NCI-H748 (cell line): ENCODE measurements around the gene NAV2.

Source experiments
- DNase-seq: peaks from one replicate; lab custom pipeline; 2025; ENCODE audit not compliant: unreplicated experiment; lab: John Stamatoyannopoulos, UW

The NAV2 gene

DNA sequence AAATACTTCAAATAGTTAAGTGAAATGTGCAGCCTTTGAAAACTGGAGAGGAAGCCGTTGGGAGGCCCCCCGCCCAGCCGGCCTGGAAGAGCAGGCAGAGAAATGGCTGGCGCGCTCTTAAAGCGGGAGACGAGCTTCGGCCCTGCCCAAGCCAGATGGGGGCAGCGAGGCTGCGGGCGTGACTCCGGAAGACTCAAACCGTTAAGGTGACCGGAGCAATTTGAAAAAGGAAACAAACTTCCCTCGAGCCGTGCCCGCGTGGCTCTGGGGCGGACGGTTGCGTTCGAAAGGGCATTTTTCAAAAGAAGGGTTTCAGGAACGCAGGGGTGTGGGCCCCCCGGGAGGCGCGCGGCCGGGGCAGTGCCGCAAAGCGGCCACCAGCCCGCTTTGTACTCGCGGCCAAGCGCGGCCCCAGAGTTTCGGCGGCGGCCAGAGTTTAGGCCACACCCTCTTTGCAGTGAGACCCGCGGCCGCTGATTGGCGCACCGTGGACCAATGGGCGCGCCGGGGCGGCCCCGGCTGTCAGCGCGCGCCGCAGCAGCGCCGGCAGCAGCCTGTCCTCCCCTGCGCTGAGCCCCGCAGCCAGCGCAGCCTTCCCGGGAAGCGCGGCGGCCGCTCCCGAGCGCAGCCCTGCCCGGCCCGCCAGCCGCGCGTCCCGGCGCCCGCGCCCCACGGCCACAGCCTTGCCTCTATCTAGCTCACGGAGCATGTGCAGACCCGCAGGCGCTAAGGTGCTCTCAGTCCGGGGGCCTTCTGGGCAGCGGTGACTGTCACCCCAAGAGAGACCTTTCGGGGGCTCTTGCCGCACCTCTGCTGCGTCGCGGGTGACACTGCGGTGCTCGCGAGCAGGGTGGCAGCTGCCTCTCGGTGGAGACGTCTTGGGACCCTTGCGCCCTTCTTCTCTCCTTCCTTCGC is at the start of gene NAV2:
Gene NAV2, plus strand, starts transcription at position 557 of the 915 bp plus-strand sequence. CDS start 859 bp downstream, outside the sequence.
- DNase-seq: peak; percentile 94

DNA sequence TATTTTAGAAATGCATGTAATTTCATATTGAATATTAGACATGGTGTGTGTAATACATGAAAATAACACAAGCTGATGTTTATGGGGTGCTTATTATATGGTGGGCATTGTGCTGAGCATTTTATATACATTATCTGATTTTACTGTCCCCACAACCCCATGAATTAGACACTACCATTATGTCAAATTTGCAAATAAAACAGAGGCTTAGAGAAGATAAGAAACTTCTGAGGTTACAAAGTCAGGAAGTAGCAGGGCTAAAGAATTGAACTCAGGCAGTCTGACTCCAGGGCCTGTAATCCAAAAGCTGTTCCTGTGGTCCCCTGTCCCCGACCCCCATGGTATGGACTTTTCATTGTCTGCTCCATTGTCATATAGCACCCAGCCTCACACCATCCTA is 49.4 kb upstream of the NAV2 start:
- no peak for DNase-seq

DNA sequence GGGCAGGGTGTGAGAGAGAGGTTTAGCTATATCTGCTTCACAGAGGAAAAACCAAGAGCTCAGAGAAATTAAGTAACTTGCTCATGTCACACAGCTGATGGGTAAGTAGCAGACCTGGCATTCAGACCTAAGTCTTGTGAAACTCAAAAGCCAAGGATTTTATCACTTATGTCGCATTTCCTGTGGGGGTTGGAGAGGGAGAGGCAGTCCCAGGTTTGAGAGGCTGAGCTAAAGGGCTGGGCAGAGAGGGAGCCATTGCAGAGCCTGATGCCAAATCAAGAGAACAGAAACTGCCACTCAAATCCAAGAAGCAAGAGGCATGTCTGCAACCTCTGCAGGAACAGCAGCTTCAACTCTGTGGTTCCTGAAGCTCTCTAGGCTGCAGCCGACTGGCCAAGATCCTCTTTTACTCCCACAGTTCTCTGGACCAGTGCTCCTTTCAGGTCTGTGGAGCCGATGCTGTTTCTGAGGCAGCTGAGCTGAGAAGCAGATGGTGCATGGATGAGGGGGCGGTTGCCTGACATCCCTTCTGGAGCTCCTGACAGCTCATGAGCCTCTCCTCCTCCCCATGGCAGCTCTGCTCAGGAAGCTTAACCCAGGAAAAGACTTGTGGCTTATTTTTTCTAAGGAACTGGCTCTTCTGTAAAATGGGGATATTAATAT is 47.6 kb upstream of the NAV2 start:
- no peak for DNase-seq

GRCh38 chr11:19666951-19667350 is 45.7 kb upstream of the NAV2 start:
- peak; percentile 52 for DNase-seq

DNA sequence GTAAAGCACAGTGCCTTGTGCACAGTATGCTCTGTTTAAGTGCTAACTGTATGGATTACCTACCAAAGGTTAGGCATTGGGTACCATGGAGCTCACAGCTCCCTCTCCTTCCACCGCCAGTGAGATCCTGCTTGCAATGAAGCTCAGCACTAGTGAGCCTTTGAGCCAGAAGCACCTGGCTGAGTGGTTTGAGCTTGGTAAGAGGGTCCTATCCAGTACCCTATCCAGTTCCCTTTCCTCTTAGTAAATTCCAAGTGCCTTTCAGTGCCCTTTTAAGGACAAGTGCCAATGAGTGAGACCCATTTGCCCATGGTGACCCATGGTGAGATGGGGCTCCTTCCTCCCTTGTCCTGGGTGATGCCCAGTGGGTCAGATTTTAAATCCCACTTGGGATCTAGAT is 43.1 kb upstream of the NAV2 start:
- no peak for DNase-seq

- DNase-seq: no peak
Measured at GRCh38 chr11:19670030-19670791, 42.4 kb upstream of the NAV2 start.

DNA sequence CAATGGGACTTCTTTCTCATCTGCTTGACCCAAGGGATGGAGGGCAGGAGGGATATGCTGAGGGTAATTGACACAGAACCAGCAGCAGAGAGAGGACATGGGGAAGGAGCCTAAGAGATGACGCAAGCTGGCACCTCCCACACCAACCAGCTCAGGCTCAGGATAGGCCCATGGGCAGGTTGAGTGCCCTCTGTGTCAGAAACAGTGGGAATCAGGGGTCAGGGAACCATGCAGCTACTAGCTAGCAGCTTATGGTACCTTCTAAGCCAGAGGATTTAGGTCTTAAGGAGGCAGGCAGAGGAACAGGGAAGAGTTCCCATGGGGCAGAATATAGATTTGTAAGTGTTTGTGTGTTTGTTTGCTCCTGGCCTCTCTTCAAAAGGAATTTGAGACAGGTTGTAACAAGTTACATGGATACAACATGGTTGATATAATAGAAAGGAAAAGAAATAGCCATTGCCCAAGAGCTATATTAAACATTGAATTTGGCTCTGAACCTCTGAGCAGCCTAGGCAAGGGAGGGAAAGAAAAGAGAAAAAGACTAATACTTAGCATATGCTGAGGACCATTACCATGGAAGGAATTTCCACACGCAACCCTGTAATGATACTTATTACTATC is 39.9 kb upstream of the NAV2 start:
- no peak for DNase-seq

- DNase-seq: no peak
Measured at GRCh38 chr11:19673924-19674729, 38.5 kb upstream of the NAV2 start.

- no peak for DNase-seq
Measured at GRCh38 chr11:19674836-19675235, 37.8 kb upstream of the NAV2 start.

- DNase-seq: no peak
Measured at GRCh38 chr11:19675397-19675796, 37.2 kb upstream of the NAV2 start.

- DNase-seq: peak; percentile 38
Measured at GRCh38 chr11:19676475-19677380, 35.9 kb upstream of the NAV2 start.

DNA sequence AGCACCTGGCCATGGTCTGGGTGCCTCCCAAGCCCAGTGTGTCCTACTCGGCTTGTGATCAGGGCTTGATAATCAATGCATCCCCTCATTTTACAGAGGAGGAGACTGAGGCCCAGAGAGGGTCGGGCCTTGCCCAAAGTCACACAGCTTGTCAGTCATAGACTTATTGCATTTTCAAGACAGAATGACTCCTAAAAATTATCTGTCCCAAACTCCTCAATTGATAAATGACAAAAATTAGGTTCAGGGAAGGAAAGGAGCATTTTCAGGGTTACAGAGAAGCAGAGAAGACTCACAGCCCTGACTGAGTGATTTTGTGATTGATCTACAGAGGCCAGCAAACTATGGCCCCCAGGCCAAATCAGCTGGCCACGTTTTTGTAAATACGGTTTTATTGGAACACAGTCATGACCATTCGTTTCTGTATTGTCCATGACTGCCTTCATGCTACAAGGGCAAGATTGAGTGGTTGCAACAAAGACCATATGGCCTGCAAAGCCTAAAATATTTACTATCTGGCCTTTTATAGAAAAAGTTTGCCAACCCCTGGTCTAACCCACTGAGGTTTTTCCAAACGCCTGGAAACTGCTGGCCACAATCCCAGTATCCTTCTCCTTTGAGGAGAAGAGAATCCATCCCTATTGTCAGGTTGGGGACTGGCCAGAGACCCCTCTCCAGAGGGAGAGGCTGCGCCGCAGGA is 35.1 kb upstream of the NAV2 start:
- no peak for DNase-seq

DNA sequence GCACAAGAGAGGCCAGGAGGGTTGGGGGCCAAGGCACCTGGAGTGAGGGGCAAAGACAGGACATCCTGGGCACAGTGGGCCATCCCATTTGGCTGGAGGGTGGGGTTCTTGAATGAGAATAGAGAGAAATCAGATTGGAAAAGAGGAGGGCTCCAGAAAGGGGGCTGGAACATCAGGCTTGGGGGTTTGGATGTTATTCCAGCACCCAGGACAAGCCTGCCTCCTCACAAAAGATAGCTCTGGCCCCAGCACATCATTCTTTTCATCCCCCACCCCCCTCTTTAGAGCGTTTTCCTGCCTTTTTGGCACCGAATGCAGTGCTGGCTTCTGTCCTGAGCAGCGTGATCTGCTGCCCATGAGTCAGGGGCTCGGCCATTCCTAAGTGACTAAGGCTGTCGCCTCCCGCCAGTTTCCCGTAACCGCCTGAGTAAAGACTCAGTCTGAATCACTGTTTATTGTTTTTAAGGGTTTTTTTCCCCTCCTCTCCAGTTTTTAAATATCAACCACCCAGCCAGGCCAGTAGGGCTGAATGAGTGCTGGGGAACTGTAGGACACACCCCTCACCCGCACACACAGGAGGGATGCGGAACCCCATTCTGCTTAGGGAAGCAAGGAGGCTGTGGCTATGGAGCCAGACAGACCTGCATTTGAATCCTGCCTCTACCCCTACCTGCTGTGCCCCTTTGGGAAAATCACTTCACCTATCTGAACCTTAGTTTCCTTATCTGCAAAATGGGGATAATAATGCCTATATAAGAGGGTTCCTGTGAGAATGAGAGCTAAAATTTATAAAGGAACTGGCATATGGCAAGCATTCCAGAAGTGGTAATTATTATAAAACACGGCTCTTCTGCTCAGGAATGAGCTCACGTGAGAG is 32.4 kb upstream of the NAV2 start:
- DNase-seq: peak; percentile 17

DNA sequence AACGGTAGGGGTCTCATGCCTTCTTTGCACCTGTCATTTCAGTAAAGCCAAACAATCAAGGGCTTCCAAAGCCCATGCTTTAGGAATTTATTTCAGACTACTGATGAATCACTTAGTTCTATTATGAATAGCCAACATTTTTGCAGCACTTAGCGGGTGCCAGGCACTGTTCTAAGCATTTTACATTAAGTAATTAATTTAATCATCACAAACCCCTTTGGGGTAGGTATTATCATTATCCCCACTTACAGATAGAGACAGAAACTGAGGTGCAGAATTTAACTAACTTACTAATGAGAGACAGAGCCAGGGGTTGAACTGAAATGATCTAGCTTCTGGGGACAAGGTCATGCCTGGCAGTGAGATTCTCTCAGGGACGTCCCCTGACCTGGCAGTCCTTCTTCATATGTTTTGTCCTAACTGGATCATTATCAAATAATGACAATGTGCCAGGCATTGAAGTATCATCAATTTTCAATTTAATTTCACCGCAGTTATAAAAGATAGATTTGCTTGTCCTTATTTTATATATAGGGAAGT is 31.7 kb upstream of the NAV2 start:
- no peak for DNase-seq

- DNase-seq: no peak
Measured at GRCh38 chr11:19683141-19683805, 29.4 kb upstream of the NAV2 start.

GRCh38 chr11:19683862-19684491 is 28.7 kb upstream of the NAV2 start:
- no peak for DNase-seq
